GM04503 (cell line): Measurements from ENCODE around the gene CMPK2.
"Not testable (repeated sequence)": the region's sequence is repeated elsewhere in the genome, so short reads cannot be mapped to it uniquely, and the experiment has no call there.

Experiments
- DNase-seq: peaks from one replicate; pipeline ENCODE4 v3.0.0-alpha.2; 2012; ENCODE audit warnings: low read depth

Gene CMPK2

DNA sequence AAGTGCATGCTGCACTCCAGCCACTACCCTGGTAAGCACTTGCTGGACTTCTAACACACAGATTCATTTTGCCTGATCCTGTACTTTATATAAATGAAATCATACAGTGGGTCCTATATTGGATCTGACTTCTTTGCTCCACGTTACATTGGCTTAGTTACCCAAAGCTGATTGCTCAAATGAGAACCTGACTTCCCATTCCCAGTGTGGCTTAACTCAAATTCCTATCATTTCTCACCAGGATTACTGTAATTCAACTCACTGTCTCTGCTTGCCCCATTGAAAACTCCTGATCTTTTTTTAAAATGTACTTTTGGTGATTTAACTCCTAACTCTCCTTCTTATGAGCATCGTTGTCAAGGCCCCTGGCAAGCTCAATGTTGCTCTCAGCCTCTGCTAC, 13.3 kb upstream of the CMPK2 start:
- DNase-seq = no peak

DNA sequence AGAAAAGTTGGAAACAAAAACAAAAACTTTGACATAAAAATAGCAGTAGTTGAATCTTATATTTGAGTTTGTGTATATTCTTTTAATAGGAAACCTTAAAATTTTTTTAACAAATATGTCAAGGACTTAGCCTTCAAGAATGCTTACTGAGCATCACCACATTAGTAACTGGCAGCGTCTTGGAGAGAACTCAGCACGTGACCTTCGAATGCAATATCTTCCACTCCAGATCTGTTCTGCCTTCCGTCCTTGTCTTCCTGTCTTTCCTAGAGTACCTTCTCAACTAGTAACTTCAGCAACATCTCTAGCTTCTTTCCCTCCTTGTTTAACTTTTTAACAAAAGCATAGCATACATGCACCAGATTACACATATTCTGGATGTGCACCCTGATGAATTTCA, 12.8 kb upstream of the CMPK2 start:
- no peak for DNase-seq

DNA sequence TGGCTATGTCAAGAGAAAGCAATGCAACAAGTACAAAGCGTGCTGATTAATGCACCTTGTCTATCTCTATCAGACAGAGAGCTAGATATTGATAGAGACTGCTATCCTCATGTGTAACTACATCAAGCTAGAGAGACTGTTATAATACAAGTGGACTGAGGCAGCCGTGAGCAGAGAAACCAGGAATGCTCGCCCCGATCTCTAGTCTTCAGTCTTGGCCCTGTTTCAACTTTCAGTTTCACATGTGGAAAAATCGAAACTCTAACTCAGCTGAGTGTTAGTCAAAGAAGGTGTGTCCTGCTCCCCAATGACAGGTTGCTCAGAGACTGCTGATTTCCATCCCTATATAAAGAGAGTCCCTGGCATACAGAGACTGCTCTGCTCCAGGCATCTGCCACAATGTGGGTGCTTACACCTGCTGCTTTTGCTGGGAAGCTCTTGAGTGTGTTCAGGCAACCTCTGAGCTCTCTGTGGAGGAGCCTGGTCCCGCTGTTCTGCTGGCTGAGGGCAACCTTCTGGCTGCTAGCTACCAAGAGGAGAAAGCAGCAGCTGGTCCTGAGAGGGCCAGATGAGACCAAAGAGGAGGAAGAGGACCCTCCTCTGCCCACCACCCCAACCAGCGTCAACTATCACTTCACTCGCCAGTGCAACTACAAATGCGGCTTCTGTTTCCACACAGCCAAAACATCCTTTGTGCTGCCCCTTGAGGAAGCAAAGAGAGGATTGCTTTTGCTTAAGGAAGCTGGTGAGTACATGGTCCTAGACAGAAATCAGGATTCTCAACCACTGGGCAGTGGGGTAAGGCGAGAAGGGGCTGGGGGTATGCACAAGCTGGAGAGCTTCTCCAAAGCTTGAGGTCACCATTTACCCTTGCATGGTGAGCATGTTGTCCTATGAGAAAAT, 11.9 kb upstream of the CMPK2 start, which contains the start of gene RSAD2:
Gene RSAD2, plus strand, starts transcription at position 376 of the 903 bp plus-strand sequence. Its CDS starts 24 bp downstream, at position 400.
- no peak for DNase-seq

DNA sequence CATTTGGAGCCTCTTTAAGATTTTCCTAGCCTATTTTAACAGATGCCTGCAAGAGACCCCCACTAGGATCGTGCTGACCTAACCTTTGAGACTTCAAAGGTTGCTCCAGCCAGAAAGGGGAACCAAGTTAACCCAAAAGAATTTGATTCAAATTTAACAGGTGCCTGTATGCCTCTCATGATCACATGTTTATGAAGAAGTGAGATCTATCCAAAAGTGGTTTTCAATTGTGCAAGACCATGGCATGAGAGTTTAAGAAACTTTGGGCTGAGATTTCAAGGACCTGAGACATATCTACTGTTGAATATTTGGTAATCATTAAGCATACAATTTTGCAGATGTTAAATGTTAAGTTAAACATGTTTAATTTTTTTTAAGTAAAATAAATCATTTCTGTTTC, 10.6 kb upstream of the CMPK2 start:
- DNase-seq = no peak

DNA sequence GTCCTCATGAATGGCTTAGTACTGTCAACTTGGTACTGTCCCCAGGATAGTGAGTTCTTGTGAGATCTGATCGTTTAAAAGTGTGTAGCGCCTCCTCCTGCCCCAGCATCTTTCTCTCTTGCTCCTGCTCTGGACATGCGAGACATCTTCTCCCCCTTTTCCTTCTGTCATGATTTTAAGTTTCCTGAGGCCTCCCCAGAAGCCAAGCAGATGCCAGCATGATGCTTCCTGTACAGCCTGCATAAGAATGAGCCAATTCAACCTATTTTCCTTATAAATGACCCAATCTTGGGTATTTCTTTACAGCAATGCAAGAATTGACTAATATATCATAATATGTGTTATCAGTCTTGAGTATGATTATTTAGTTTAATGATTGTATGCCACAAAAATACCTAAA, 8.3 kb upstream of the CMPK2 start:
- DNase-seq = no peak

DNA sequence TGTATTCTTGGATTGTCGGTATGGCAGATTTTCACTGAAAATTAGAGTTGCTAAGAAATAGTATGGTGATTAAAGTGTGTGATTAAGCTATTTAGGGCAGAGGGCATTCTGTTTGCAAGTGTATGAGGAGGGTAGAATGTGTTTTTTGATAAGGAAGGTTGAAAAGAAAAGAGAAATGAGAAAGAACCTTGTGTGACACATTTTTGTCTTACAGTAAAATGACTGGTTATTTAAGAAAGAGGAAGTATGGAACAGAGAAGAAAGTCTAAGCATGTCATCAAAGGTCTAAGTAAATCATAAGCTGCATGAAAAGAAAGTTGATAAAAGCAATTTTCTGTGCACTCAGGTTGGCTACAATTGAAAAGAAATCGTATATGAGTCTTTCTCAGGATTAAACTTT, 6.7 kb upstream of the CMPK2 start:
- DNase-seq = no peak

DNA sequence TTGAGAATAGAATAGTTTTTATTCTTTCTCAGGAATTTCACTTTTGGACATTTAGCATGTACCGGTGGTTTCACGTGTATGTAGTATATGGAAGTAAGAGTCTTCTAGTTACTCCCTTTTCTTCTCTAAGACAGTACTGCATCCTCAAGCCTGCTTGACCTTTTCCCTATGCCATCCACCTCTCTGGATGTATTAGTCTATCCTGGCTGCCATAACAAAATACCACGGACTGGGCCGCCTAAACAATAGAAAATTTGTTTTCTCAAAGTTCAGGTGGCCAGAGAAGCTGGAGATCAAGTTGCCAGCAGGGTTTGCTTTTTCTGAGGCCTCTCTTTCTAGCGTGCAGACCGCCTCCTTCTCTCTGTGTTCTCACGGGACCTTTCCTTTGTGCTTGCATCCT, 1.3 kb upstream of the CMPK2 start:
- DNase-seq = no peak

DNA sequence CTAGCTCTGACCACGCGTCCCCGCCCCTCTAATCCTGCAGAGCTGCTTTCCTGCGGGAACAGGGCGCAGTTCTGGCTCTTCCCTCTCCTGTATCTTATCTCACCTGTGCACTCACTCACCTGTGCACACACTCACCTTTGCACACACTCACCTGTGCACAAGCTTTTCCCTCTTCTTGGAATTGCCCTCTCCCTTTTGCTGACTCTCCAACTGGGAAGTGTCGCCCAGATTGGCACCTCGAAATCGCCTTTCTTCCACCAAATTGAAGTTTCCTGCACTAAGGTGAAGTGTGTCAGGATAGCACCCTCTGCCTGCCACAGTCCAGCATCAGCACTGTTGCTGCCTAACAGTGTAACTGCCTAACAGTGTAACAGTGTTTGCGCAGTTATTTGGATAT, 566 bp upstream of the CMPK2 start:
- DNase-seq = no peak

DNA sequence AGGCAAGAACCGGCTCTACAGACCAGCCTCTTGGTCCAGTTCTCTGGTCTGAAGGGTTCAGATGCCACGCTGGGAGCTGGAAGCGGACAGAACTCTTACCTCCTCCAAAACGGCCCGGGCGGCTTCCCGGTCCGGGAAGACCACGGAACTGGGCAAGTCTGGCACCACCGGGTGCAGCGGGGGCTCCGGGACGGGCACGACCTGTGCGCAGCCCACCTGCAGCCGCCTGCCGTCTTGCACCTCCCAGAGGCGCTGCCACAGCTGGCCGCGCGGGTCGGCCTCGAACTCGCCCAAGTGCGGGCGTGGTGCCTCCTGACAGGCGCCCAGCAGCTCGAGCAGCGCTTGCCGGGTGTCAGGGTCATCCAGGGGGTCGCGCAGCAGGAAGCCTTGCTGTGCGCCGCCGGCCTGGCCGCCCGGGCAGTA, 773 bp downstream of the CMPK2 start:
- DNase-seq = no peak

DNA sequence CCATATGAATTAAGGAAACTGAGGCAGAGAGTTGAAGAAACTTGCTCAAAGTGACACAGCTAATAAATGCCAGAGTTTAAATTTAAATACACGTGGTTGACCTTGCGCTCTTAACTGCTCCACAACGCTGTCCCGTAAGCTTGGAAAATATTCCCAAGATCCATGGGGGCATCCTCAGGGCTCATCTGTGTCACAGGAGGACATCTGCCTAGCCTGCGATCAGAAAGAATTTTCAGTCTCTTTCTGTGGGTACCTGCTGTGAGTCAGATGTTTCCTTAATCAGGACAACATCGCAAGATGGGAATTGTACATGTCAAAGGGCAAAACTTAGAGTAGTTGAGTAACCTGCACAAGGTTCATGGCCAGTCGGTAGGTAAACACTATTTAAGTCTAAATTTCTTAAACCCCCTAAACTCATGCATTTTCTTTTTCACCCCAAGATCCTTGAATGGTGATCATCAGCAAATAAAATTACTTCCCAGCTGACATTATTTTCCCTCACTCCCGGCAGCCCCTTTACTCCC, 1.4 kb downstream of the CMPK2 start:
- no peak for DNase-seq

DNA sequence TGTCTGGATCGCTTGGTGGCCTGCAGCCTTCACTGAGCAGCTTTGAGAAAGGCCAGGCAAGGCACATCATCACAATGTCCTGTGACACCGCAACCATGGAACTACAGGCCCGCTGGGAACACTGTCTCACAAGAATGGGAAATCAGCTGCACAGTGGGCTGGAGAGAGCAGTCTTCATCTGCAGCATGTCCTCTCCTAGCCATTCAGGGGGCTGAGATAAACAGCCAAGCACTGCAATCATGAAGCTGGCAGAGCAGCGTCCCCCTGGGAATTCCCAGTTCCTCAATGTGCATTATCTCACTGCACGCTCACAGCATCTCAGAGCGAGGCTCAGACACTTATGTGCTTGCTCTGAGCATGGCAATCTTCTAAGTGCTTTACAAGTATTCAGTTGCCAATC, 1.9 kb downstream of the CMPK2 start:
- no peak for DNase-seq

DNA sequence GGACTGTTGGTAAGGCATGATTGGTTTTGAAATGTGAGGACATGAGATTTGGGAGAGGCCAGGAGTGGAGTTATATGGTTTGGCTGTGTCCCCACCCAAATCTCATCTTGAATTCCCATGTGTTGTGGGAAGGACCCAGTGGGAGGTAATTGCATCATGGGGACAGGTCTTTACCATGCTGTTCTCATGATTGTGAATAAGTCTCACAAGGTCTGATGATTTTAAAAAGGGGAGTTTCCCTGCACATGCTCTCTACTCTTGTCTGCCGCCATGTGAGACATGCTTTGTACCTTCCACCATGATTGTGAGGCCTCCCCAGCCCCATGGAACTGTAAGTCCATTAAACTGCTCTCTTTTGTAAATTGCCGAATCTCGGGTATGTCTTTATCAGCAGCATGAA, 5.4 kb downstream of the CMPK2 start:
- DNase-seq = no peak

DNA sequence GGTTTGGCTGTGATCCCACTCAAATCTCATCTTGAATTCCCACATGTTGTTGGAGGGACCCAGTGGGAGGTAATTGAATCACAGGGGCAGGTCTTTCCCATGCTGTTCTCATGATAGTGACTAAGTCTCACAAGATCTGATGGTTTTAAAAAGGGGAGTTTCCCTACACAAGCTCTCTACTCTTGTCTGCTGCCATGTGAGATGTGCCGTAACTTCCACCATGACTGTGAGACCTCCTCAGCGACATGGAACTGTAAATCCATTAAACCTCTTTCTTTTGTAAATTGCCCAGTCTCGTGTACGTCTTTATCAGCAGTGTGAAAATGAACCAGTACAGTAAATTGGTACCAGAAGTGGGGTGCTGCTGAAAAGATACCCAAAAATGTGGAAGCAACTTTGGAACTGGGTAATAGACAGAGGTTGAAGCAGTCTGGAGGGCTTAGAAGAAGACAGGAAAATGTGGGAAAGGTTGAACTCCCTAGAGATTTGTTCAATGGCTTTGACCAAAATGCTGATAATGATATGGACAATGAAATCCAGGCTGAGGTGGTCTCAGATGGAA, 7.2 kb downstream of the CMPK2 start:
- not testable (repeated sequence) for DNase-seq

DNA sequence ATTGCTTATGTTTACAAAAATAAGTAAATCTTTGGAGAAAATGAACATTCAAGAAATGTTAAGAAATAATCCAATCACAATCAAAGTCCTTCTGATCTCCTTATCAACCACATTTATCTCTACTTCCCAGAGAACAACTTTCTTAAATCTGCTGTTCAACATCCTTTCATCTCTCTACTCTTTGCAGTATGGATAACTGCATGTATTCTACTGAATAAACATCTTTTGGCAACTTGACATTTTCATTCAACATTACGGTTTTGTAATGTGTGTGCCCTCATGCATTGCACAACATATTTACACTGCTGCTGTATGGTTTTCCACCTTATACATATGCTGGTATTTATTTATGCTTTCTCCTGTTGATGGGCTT, 9.2 kb downstream of the CMPK2 start:
- no peak for DNase-seq

DNA sequence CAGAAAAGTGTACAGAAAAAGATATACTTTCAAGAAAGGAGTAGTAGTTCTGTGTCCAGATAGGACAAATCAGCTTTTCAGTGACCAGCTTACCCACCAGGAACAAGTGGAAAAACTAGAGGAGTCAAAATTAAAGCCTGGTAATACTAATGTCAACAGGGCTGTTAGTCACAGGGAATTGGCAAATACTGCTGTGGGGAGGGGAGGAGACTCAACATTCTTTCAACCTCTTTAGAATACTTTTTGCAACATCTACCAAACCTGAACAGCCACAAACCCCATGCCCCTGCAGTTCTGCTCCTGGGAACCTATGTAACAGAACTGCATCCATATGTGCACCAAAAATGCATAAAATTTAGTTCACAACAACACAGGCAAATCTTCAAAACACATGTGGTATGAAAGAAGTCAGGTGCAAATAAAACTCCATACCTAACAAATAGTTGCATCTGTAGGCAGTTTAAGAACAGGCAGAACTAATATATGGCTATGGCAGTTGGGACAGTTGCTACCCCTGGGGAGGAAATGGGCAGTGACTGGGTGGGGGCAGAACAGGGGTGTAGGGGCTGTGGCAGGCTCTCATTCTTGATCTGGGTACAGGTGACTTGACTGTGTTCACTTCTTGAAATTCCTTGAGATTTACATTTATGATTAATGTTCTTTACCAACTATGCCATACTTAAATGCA, 9.7 kb downstream of the CMPK2 start:
- no peak for DNase-seq

DNA sequence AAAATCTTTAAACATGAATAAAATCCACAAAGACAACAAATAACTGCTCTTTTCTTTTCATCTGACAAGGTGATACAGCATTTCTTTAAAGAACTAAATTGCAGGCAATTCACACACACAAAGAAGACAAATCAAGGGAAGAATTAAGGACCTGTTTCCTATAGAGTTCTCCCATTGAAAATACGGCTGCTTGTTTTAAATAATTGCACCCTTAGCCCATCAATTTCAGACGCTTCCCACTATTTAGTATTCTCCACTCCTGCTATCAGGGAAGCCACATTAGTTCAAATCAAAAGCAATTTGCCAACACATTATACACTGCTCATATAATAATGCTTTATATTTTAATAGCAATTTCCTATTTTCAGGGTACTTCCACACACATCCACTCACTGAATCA, 11.3 kb downstream of the CMPK2 start:
- no peak for DNase-seq

DNA sequence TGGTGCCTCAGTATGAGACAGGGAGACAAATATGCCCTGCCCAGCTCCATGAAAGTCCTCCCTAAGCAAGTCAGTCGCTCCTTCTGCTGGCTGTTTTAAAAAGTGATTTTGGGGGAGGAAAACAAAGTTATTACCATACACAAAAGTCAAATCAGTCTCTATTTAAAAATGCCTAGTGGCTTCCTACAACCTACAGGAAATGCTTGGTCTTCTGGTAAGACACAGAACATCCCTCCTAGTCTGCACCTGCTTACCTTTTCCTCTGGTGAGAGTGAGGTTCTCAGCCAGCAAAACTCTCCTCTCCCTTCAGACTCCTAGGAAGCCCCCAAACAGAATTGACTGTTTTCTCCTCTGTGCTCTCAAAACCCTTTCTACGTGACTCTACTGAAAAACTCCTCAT, 13.5 kb downstream of the CMPK2 start:
- no peak for DNase-seq

DNA sequence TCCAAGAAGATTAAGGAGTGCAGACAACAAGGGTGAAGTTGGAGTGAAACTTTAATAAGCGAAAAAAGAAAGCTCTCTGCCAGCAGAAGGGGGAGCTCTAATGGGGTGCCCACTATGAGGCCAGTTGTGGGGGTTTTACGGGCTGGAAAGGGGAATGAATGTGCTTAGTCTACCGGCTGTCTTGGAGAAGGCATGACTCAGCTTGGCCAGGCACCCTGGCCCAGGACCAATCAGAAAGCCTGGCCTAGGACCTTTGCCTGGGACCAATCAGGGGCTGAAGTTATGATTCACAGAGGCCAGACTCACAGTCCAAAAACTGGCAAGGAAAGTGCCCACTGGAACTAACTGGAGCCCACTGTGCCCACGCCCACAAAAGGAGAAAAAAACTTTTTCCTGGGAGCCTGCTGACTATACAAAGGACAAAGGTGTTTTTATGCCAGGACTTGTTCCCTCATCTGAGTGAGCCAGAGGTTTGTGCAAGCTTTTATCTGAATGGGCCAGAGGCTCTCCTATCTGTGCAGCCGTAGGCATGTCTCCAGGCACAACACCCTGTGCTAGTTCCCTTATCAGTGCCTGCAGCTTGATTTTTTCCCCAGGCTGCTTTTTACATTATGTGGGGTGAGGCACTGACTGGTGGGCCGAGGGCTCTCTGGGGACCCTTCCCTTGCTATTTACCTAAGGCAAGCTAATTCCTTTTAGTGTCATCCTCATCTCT, 18.6 kb downstream of the CMPK2 start:
- no peak for DNase-seq

DNA sequence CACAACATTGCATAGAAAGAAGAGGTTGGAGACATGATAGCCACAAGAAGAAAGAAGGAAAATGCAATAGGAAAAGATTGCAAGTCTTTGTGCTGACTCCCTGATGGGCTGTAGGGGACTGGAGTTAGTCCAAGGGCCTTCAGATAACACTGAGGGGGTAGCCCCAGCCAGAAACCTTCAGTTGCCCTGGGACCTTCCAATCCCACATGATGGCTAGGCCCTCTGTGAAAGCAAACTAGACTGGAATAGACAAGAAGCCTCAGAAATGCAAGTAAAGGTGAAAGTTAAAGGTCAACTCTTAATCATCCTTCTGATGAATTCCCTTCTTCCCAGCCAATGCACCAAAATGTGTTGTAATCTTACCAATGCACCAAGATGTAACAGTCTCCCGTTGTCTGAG, 19.2 kb downstream of the CMPK2 start:
- no peak for DNase-seq

DNA sequence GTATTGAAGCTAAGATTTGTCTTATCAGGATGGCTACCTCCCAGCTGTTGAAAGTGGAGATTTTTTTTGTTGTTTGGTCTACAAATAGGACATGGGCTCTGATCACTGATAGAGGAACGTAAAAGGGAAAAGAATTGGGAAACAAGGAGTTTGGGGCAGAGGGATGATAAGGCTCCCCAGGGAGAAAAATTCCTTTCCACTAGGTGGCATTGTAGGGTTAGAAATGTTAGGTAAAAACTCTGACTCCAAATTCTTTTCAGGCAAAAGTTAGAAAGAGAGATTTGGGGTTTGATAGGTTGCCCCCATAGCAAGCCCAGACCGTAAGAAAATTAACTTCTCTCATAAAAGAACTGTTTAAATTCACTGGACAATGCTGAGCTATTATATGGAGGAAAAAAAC, 19.8 kb downstream of the CMPK2 start:
- no peak for DNase-seq

DNA sequence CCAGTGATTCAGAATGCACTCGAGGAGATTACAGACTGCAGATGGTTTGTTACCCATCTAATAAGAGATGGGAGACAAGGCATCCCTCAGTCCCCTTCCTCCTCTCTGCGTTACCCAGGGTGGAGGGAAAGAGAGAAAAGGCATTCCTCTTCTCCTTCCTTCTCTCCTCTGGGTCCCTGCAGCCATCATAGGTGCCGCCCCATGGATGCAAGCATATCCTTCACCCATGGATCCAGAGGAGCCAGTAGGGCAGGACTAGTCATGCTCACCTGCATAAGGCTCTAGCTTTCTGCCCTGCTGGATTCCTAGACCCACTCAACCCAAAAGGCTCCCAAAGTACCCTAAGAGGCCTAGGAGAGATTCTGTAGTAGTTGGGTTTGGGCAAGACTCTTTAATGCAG, 20.4 kb downstream of the CMPK2 start:
- no peak for DNase-seq

DNA sequence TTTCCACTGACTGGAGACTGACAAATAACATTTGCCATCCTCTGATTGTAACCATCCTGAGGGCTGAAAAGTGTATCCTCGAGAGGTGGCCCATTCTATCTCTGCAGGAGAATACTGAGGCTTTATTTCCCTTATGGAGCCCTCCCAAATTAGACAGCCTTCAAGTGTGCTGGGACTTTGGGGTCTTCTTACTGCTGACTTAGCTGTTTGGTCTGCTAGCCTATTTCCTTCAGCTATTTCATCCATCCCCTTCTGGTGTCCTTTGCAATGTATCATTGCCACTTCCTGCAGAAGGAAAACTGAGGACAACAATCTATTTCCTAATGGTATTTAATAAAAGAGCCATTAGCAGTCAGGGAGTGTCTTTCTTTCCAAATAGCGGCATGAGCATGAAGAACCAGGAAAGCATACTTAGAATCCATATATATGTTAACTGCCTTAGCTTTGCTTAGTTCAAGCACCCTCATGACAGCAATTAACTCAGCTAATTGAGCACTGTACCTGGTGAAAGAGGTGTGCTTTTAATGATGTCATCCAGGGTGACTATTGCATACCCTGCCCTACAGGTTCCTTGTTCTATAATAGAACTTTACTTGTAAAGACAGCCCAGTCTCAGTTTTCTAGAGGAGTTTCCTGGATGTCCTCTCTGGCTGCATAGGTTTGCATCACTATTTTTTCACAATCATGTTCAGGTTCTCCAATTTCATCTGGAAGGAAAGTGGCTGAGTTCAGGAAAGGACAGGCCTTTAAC, 24.0 kb downstream of the CMPK2 start:
- DNase-seq = no peak
